ENCODE data around the gene MSMB. TPM values are rescaled to one million over a fixed set of nuclear protein-coding genes. Genes with fewer than 3 reads are reported as not detected.
"Not testable (repeated sequence)": the region's sequence is repeated elsewhere in the genome, so short reads cannot be mapped to it uniquely, and the experiment has no call there.

Gene MSMB
- total and polyA plus RNA-seq, 2 of the 8 experiments (the other 6 are each of a cell fraction or from before 2014, with no cell fraction given): not detected

DNA sequence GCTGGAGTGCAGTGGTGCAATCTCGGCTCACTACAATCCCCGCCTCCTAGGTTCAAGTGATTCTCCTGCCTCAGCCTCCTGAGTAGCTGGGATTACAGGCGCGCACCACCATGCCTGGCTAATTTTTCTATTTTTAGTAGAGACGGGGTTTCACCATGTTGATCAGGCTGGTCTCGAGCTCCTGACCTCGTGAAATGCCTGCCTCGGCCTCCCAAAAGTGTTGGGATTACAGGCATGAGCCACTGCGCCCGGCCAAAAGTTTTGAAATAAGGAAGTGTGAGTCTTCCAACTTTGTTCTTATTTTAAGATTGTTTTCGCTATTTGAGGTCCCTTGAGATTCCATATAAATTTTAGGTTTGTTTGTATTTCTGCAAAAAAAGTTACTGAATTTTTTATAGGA is 41.3 kb upstream of the MSMB start:
- H2BK15ac ChIP-seq (ENCODE audit: low read length); H3K4me1 ChIP-seq (replicated peaks in 1 of 4; ENCODE audit: control insufficient read depth in 3 of 4, insufficient read depth in 4 of 4, low read length in 3 of 4); H3K56ac ChIP-seq (replicated peaks; ENCODE audit: insufficient read length, low read depth, low read length); H3K27me3 ChIP-seq (replicated peaks in 1 of 4; ENCODE audit: control insufficient read depth in 3 of 4, extremely low read depth in 1 of 4, insufficient read depth in 3 of 4, low read length in 3 of 4); H3K36me3 ChIP-seq (ENCODE audit: control insufficient read depth in 2 of 4, insufficient read depth in 4 of 4, low read length in 3 of 4); H2BK120ac ChIP-seq (replicated peaks; ENCODE audit: low read depth, low read length); H3K79me2 ChIP-seq (ENCODE audit: control insufficient read depth in 1 of 2, insufficient read depth in 2 of 2, low read length in 2 of 2); H2BK20ac ChIP-seq (ENCODE audit: low read length); H2AFZ ChIP-seq (ENCODE audit: low read length); H2AK5ac ChIP-seq (ENCODE audit: low read depth, low read length); H4K20me1 ChIP-seq (replicated peaks in 1 of 2; ENCODE audit: control insufficient read depth in 1 of 2, insufficient read depth in 2 of 2, low read length in 2 of 2); H3K23me2 ChIP-seq (ENCODE audit: low read depth, low read length); H4K8ac ChIP-seq (ENCODE audit: extremely low read depth, insufficient read depth, low read length); H3K79me1 ChIP-seq (ENCODE audit: low read depth, low read length); DNase-seq (ENCODE audit: low read depth in 1 of 2, low spot score in 2 of 2); H2BK12ac ChIP-seq (ENCODE audit: low read depth, low read length); H3K4ac ChIP-seq (replicated peaks; ENCODE audit: insufficient read length, low read depth, low read length); H3K9ac ChIP-seq (replicated peaks in 1 of 4; ENCODE audit: extremely low read depth in 1 of 4, low read depth in 3 of 4, low read length in 3 of 4); POLR2A ChIA-PET (ENCODE audit: partially characterized antibody); H4K5ac ChIP-seq (ENCODE audit: insufficient read length, low read depth, low read length); CTCF ChIA-PET (ENCODE audit: partially characterized antibody); H2BK5ac ChIP-seq (ENCODE audit: low read depth, low read length); H3K9me3 ChIP-seq (ENCODE audit: insufficient read depth in 2 of 2, low read depth in 1 of 2, low read length in 1 of 2); H3K14ac ChIP-seq (ENCODE audit: insufficient read length); H3K27ac ChIP-seq (ENCODE audit: low read depth, low read length); FAIRE-seq; H4K91ac ChIP-seq (replicated peaks; ENCODE audit: insufficient read length, low read length); H3K23ac ChIP-seq (ENCODE audit: insufficient read length); H3K4me3 ChIP-seq (ENCODE audit: extremely low read depth in 1 of 4, insufficient read depth in 2 of 4, low read depth in 3 of 4, low read length in 4 of 4); H3K4me2 ChIP-seq (ENCODE audit: insufficient read depth in 1 of 2, low read depth in 2 of 2, low read length in 2 of 2); H3K18ac ChIP-seq (ENCODE audit: extremely low read depth, low read length): not testable (repeated sequence)
- 90% methylated on average over 11 of the region's 11 CpGs; no CpG with 5 or more reads in 1 of the 2 experiments for WGBS, 2 experiments (ENCODE audit: extremely low coverage in 1 of 2, insufficient coverage in 1 of 2, insufficient read length in 1 of 2, insufficient replicate concordance in 2 of 2, low coverage in 1 of 2, low lambda C conversion rate in 2 of 2, missing lambda C conversion rate in 1 of 2)

Data from H1 (cell line).